ENCODE results near the gene BTAF1. TPM values are rescaled to one million over a fixed set of nuclear protein-coding genes. Genes with fewer than 3 reads are reported as not detected.

The BTAF1 gene
- total RNA-seq, 1 experiment from 2014 or later: 49.6 TPM

DNA sequence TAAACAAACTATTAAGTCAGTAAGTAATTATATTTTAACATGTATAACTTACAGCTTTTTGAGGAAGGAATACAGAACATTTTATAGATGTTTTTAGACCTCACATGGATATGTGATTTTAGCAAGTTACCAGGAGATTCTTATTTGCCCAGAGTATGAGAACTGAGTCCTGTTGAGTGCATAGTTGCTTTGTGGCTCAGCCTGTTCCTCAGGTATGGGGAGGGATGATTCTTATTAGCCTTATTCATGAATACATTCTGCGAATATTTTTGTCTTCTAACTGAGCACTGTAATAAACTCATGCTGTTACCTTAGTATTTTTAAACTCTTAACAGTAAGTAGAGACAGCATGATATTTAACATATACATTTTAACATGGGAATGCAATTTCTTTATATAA, 17.9 kb downstream of the BTAF1 start:
- no peaks in the 10 kb centered on the region for H3K4me1 Mint-ChIP-seq
- ChIA-PET CTCF (no interaction called here), POLR2A (interaction anchor here (0.6 to 0.8 kb wide), 2 partner anchors 18 to 615 kb away, joined by 4 to 5 read pairs; partner anchors contain the start of gene BTAF1)
- H3K36me3 Mint-ChIP-seq: peaks cover 39% of the 10 kb centered on the region
- H3K4me3 Mint-ChIP-seq: no peak overlapping the region
- H3K27me3 Mint-ChIP-seq (ENCODE audit: low read depth): no peaks in the 10 kb centered on the region
- DNase-seq (ENCODE audit: low spot score): no peak
- H3K9me3 Mint-ChIP-seq: no peaks in the 10 kb centered on the region
- TF ChIP-seq, protein P1, sequence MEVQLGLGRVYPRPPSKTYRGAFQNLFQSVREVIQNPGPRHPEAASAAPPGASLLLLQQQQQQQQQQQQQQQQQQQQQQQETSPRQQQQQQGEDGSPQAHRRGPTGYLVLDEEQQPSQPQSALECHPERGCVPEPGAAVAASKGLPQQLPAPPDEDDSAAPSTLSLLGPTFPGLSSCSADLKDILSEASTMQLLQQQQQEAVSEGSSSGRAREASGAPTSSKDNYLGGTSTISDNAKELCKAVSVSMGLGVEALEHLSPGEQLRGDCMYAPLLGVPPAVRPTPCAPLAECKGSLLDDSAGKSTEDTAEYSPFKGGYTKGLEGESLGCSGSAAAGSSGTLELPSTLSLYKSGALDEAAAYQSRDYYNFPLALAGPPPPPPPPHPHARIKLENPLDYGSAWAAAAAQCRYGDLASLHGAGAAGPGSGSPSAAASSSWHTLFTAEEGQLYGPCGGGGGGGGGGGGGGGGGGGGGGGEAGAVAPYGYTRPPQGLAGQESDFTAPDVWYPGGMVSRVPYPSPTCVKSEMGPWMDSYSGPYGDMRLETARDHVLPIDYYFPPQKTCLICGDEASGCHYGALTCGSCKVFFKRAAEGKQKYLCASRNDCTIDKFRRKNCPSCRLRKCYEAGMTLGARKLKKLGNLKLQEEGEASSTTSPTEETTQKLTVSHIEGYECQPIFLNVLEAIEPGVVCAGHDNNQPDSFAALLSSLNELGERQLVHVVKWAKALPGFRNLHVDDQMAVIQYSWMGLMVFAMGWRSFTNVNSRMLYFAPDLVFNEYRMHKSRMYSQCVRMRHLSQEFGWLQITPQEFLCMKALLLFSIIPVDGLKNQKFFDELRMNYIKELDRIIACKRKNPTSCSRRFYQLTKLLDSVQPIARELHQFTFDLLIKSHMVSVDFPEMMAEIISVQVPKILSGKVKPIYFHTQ (CRISPR knock-in tag; IDR thresholded peaks at IDR 0.05): no peak
- no peak overlapping the region for H3K27ac Mint-ChIP-seq
- no peak for ATAC-seq

DNA sequence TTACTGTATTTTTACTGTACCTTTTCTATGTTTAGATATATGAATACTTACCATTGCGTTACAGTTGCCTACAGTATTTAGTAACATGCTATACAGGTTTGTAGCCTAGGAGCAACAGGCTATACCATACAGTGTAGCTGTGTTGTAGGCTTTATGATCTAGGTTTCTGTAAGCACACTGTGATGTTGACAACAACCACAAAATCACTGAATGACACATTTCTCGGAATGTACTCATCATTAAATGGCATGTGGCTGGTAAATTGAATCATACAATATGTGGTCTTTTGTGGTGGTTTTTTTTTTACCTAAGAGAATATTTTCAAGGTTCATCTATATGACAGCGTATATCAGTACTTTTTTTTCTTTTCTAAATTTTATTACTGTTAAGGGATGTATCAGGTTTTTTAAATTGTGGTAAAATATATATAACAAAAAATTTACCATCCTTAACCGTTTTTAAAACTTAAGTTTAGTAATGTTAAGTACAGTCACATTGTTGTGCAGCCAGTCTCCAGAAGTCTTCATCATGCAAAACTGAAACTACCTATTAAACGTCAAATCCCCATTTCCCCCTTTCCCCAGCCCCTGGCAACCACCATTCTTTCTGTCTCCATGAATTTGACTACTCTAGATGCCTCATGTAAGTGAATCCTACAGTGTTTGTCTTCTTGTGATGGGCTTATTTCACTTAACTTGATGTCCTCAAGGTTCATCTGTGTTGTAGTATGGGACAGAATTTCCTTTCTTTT, 21.5 kb downstream of the BTAF1 start:
- TF ChIP-seq GTF2I (CRISPR knock-in tag; conservative IDR thresholded peaks at IDR 0.05): no peak
- TF ChIP-seq, protein P2, sequence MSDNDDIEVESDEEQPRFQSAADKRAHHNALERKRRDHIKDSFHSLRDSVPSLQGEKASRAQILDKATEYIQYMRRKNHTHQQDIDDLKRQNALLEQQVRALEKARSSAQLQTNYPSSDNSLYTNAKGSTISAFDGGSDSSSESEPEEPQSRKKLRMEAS (CRISPR knock-in tag; IDR thresholded peaks at IDR 0.05): no peak
- ChIA-PET POLR2A (no interaction called here), CTCF (no interaction called here)
- Mint-ChIP-seq H3K27ac (no peak overlapping the region), H3K27me3 (ENCODE audit: low read depth) (no peaks in the 10 kb centered on the region), H3K36me3 (peaks cover 30% of the 10 kb centered on the region), H3K4me3 (no peak overlapping the region), H3K4me1 (no peaks in the 10 kb centered on the region), H3K9me3 (no peaks in the 10 kb centered on the region)
- ATAC-seq: no peak
- no peak for DNase-seq (ENCODE audit: low spot score)

DNA sequence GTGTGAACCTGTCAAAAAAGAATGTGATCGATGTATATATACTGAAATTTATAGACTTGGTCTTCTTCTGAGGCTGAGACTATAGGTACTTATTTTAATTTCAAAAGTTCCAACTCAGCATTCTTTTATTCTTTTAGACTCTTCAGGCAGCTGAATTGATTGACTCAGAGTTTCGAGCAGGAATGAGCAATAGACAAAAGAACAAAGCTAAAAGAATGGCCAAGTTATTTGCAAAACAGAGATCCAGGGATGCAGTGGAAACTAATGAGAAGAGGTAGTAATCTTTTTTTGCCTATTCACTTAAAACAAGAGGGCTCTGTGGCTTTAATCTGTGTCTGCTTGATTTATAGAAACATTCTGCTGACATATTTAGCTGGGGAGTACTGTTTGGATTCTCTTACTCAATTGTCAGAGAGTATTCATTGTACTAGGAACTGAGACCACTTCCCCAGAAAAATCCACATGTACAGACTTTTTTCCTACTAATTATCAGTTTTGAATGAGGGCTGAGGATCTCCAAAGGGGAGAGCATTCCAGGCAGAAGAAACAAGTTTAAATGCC, 30.1 kb downstream of the BTAF1 start:
- TF ChIP-seq, protein P3, sequence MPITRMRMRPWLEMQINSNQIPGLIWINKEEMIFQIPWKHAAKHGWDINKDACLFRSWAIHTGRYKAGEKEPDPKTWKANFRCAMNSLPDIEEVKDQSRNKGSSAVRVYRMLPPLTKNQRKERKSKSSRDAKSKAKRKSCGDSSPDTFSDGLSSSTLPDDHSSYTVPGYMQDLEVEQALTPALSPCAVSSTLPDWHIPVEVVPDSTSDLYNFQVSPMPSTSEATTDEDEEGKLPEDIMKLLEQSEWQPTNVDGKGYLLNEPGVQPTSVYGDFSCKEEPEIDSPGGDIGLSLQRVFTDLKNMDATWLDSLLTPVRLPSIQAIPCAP (CRISPR knock-in tag; IDR thresholded peaks at IDR 0.05): no peak
- no peak for TF ChIP-seq ZNF671 (CRISPR knock-in tag; IDR thresholded peaks at IDR 0.05)
- TF ChIP-seq CREB1 (CRISPR knock-in tag; IDR thresholded peaks at IDR 0.05): no peak
- no peaks in the 10 kb centered on the region for H3K27me3 Mint-ChIP-seq (ENCODE audit: low read depth)
- CTCF ChIA-PET: no interaction called here
- no peaks in the 10 kb centered on the region for H3K9me3 Mint-ChIP-seq
- peaks cover 11% of the 10 kb centered on the region for H3K4me1 Mint-ChIP-seq
- no peak overlapping the region for H3K4me3 Mint-ChIP-seq
- H3K27ac Mint-ChIP-seq: peak overlapping the region; percentile 6; the same call in 1 of the 2 replicates
- ATAC-seq: no peak
- H3K36me3 Mint-ChIP-seq: peaks cover 57% of the 10 kb centered on the region
- no peak for DNase-seq (ENCODE audit: low spot score)
- POLR2A ChIA-PET: interaction anchor here (1.0 kb wide), 1 partner anchor 30 kb away, joined by 3 read pairs; the partner anchor contains the start of gene BTAF1

DNA sequence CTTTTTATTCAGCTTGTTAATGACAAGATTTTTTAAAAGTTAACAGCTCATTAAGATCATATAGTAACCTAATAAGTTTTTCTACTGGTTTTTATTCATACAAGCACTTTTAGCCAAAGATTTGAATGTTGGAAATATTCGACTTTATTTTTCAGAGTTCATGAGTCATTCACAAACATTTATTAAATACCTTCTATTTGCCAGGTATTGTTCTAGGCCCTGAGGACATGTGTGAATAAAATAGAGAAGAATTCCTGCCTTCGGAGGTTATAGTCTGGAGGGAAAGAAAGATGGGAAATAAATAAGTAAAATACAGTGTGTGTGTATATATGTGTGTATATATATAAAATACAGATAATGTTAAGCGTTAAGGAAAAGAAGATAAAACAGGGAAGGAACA, 31.5 kb downstream of the BTAF1 start:
- ATAC-seq (no peak), DNase-seq (ENCODE audit: low spot score) (no peak)
- H3K9me3 Mint-ChIP-seq: no peaks in the 10 kb centered on the region
- POLR2A ChIA-PET: no interaction called here
- H3K4me1 Mint-ChIP-seq: peaks cover 11% of the 10 kb centered on the region
- H3K36me3 Mint-ChIP-seq: peaks cover 63% of the 10 kb centered on the region
- H3K27me3 Mint-ChIP-seq (ENCODE audit: low read depth): no peaks in the 10 kb centered on the region
- H3K4me3 Mint-ChIP-seq: no peak overlapping the region
- CTCF ChIA-PET: no interaction called here
- no peak overlapping the region for H3K27ac Mint-ChIP-seq
- TF ChIP-seq, protein P4, sequence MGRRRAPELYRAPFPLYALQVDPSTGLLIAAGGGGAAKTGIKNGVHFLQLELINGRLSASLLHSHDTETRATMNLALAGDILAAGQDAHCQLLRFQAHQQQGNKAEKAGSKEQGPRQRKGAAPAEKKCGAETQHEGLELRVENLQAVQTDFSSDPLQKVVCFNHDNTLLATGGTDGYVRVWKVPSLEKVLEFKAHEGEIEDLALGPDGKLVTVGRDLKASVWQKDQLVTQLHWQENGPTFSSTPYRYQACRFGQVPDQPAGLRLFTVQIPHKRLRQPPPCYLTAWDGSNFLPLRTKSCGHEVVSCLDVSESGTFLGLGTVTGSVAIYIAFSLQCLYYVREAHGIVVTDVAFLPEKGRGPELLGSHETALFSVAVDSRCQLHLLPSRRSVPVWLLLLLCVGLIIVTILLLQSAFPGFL (CRISPR knock-in tag; IDR thresholded peaks at IDR 0.05; ENCODE audit: borderline replicate concordance): no peak
- TF ChIP-seq CREB1 (CRISPR knock-in tag; IDR thresholded peaks at IDR 0.05) (no peak), GRHL2 (CRISPR knock-in tag; IDR thresholded peaks at IDR 0.05; ENCODE audit: insufficient replicate concordance, severe bottlenecking) (no peak), MYBL2 (CRISPR knock-in tag; IDR thresholded peaks at IDR 0.05) (no peak), NFATC4 (CRISPR knock-in tag; IDR thresholded peaks at IDR 0.05) (no peak), JUN (CRISPR knock-in tag; IDR thresholded peaks at IDR 0.05) (no peak), ZNF121 (CRISPR knock-in tag; IDR thresholded peaks at IDR 0.05) (no peak)
- TF ChIP-seq, protein P5, sequence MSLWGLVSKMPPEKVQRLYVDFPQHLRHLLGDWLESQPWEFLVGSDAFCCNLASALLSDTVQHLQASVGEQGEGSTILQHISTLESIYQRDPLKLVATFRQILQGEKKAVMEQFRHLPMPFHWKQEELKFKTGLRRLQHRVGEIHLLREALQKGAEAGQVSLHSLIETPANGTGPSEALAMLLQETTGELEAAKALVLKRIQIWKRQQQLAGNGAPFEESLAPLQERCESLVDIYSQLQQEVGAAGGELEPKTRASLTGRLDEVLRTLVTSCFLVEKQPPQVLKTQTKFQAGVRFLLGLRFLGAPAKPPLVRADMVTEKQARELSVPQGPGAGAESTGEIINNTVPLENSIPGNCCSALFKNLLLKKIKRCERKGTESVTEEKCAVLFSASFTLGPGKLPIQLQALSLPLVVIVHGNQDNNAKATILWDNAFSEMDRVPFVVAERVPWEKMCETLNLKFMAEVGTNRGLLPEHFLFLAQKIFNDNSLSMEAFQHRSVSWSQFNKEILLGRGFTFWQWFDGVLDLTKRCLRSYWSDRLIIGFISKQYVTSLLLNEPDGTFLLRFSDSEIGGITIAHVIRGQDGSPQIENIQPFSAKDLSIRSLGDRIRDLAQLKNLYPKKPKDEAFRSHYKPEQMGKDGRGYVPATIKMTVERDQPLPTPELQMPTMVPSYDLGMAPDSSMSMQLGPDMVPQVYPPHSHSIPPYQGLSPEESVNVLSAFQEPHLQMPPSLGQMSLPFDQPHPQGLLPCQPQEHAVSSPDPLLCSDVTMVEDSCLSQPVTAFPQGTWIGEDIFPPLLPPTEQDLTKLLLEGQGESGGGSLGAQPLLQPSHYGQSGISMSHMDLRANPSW (CRISPR knock-in tag; conservative IDR thresholded peaks at IDR 0.05; ENCODE audit: low read depth): no peak
- TF ChIP-seq, protein P1 (CRISPR knock-in tag; IDR thresholded peaks at IDR 0.05): no peak
- TF ChIP-seq, protein P6, sequence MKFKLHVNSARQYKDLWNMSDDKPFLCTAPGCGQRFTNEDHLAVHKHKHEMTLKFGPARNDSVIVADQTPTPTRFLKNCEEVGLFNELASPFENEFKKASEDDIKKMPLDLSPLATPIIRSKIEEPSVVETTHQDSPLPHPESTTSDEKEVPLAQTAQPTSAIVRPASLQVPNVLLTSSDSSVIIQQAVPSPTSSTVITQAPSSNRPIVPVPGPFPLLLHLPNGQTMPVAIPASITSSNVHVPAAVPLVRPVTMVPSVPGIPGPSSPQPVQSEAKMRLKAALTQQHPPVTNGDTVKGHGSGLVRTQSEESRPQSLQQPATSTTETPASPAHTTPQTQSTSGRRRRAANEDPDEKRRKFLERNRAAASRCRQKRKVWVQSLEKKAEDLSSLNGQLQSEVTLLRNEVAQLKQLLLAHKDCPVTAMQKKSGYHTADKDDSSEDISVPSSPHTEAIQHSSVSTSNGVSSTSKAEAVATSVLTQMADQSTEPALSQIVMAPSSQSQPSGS (CRISPR knock-in tag; IDR thresholded peaks at IDR 0.05; ENCODE audit: borderline replicate concordance, low read depth): no peak
